GM18867 (cell line): Measurements from ENCODE around the gene THRSP.
"Not testable (repeated sequence)": the region's sequence is repeated elsewhere in the genome, so short reads cannot be mapped to it uniquely, and the experiment has no call there.

ENCODE experiments used
- ATAC-seq: cut with Tn5 transposase; IDR thresholded peaks from one replicate; pipeline ENCODE4 v1.9.1; 2021; ENCODE audit warnings: mild to moderate bottlenecking, moderate library complexity; ENCODE audit not compliant: unreplicated experiment

THRSP gene

DNA sequence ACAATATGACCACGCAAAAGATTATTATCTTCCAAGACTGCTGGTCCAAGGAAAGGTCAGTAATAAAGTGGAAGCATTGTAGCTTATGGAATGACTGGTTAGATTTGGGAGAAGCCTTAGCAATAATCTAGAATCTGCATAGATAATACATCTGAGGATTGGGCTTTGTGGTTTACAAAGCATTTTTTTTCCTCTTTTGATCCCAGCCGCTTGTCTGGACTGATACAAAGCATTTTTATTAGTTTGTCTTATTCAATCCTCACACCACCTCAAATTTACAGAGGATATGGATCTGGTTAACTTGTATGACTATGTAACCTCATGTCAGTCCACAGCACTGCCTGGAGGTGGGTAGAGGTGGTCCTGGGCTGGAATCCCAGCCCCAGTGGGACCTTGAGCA is 990 bp upstream of the THRSP start:
- ATAC-seq: no peak

DNA sequence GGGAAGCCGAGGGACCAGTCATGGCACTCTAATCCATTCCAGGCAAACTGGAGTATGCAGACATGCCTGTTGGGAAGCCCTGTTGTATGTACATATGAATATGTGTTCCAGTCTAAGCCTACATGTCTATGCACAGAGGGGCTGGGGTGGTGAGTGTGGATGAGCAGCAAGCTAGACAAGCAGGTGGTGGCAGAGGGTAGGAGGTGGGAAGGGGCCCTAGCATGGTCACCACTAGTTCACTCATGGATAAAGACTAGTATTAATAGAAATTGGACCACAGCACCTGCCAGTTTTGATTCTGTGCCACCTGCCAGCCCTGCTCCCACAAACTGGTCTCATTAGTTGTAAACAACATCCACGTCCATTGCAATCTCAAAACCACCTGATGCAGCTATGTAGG is 1.5 kb downstream of the THRSP start:
- no peak for ATAC-seq

DNA sequence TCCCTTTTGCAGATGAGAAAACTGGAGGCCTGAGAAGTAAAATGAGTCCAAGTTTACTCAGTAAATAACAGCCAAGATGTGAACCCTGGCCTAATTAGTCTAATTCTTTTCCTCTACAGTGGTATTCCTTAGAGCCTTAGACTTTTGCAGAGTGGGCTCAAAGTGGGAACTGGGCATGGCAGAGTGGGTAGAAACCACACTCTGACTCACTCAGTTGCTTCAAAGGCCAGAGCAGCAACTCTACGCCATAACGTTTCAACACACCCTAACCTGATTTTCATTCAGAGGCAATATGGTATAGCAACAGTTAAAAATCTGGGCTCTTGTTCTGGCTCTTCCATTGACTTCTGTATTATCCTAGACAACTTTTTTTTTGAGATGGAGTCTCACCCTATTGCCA is 2.8 kb downstream of the THRSP start:
- ATAC-seq: no peak

GRCh38 chr11:78067704-78068103 is 4.0 kb downstream of the THRSP start:
- ATAC-seq: no peak

- ATAC-seq: no peak
Observed at GRCh38 chr11:78069465-78069864, 5.8 kb downstream of the THRSP start.

- ATAC-seq: no peak
Observed at GRCh38 chr11:78070621-78071020, 7.0 kb downstream of the THRSP start.

GRCh38 chr11:78071717-78072116 is 8.1 kb downstream of the THRSP start:
- no peak for ATAC-seq

GRCh38 chr11:78072455-78072854 is 8.8 kb downstream of the THRSP start:
- no peak for ATAC-seq

- ATAC-seq: no peak
Observed at GRCh38 chr11:78074756-78075155, 11.1 kb downstream of the THRSP start.

- ATAC-seq: no peak
Observed at GRCh38 chr11:78076733-78077403, 13.2 kb downstream of the THRSP start.

- not testable (repeated sequence) for ATAC-seq
Observed at GRCh38 chr11:78077592-78077991, 13.9 kb downstream of the THRSP start.

GRCh38 chr11:78078218-78079167 is 14.8 kb downstream of the THRSP start:
- no peak for ATAC-seq

DNA sequence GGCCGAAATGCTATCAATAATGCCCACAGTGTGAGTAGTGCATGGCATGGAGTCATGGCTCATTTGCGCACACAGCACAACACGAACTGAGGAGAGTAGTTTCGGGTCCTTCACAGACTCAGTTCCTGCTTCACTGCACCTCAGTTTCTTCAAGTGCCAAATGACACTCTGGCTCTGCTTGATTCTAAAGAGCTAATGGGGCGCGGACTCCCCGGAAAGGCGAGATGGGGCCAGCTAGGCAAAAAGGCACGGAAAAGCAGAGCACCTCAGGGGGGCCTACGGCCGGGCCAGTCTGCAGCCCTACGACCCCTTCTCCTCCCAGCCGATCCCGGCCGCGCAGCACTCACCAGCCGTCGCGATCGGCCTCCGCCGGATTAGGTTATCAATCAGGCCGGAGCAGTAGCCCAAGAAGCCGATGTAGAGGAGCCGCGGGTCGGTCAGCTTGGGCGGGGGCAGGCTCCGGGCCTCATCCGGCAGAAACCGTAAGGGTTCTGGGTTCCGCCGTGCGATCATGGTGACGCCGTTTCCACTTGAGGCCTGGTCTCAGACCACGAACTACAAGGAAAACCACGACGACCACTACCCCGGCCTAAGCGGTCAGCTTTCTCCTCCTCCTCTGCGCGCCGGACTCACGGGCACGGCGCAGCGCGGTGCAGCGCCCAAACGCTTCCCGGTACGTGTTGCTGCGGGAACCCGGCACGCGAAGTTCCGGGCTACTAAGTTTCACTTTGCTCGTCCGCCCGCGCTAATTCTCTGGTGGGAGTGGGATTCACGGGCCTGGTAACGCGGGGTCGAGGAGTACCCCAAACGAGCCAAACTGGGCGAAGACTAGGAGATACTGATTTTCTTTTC is 15.8 kb downstream of the THRSP start, which contains the start of gene NDUFC2:
TSS of gene NDUFC2 (minus strand) at position 631 of the 852 bp plus-strand sequence. CDS start at position 513, 118 bp downstream.
- peak; percentile 85 for ATAC-seq

DNA sequence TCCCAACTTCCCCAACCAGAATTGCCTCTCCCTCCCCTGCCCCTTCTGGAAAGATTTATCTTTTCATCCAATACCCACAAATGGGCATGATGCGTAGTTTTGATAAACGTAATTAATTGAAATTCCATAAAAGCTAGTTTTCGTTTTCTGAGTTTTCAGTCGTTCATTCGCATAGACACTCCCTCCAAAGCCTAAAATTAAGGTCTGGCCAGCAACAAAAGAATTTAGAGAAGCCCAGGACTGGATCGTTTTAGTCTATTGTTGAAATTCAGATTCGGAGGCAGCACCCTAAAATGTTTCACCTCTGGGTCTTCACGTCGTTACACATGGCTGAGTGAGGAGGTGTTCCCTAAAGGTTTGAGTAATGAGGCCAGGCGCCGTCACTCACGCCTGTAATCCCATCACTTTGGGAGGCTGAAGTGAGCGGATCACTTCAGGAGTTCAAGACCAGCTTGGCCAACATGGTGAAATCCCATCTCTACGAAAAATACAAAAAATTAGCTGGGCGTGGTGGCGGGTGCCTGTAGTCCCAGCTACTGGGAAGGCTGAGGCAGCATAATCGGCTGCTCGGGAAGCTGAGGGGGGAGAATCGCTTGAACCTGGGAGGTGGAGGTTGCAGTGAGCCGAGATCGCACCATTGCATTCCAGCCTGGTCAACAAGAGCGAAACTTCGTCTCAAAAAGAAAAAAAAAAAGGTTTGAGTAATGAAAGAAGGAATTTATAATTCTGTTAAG is 16.6 kb downstream of the THRSP start:
- ATAC-seq: no peak

DNA sequence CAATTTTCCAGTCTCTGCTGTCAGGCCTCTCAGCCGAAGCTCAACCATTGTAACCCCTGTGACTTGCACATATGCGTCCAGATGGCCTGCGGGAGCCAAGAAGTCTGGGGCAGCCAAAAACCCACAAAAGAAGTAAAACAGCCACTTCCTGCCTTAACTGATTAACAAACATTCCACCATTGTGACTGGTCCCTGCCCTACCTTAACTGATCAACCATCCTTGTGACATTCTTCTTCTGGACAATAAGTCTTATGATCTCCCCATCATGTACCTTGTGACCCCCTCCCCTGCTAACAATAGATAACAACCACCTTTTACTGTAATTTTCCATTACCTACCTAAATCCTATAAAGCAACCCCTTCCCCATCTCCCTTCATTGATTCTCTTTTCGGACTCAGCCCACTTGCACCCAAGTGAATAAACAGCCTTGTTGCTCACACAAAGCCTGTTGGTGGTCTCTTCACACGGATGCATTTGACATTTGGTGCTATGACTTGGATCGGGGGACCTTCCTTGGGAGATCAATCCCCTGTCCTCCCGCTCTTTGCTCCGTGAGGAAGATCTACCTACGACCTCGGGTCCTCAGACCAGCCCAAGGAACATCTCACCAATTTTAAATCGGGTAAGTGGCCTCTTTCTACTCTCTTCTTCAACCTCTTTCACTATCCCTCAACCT is 17.3 kb downstream of the THRSP start:
- ATAC-seq: no peak

- ATAC-seq: no peak
Observed at GRCh38 chr11:78081583-78081982, 17.9 kb downstream of the THRSP start.

GRCh38 chr11:78082146-78082545 is 18.5 kb downstream of the THRSP start:
- ATAC-seq: no peak

DNA sequence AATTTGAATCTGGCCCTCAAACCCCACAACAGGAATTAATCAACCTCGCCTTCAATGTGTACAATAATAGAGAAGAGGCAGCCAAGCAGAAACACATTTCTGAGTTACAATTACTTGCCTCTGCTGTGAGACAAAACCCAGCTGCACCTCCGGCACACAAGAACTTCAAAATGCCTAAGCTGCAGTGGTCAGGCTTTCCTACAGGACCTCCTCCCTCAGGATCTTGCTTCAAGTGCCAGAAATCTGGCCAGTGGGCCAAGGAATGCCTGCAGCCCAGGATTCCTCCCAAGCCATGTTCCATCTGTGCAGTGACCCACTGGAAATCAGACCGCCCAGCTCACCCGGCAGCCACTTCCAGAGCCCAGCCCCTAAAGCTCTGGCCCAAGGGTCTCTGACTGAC is 19.4 kb downstream of the THRSP start:
- ATAC-seq: no peak

GRCh38 chr11:78084506-78084905 is 20.8 kb downstream of the THRSP start:
- not testable (repeated sequence) for ATAC-seq

DNA sequence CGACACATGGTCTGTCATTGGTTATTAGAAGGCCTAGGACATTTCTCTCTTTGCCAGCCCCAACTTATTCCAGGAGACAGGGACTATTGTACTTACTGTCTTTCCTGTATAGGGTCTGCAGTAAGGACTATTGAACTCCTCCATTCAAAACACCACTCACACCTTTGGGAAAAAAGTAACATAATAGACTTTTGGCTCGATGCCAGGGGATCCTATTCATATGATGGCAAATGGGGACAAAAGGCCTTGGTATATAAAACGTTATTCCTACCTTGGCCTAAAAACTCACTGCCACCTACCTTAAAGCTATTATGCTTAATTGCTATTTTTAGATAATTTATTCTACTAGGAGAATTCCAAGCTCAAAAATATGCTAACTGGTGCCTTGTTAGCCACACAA is 22.3 kb downstream of the THRSP start:
- ATAC-seq: no peak
